ENCODE measurements around the gene AGXT.
A peak's percentile ranks its signal among the peaks of the same experiment; 100 is the strongest.
"Not testable (repeated sequence)": the region's sequence is repeated elsewhere in the genome, so short reads cannot be mapped to it uniquely, and the experiment has no call there.

Gene AGXT

DNA sequence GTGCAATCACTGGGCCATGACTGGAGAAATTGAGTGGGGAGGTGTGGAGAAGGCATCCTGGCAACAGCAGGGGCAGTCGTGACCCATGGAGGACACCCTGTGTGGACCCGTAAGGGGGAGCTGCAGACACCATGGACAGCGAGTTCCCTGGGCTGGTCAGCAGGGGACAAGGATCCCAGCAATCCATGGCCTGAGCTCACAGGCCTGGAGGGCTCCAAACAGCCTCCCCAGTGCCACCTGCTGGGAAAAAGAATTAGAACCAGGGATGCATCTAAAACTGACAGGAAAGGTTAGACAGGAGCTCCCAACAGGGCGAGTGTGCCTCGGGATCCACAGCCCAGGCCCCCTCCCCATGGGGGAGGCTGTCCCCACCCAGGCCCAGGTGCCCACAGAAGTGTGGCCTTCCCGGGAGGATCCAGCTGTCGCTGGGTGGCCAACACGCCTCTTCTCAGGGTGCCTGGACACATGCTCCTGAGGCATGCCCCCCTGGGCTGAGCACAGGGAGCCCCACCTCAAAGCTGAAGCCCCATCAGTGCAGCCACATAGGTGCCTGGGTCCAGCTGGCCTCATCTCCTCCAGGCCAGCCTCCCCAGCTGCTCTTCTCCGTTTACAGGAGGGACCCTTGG is 28.1 kb upstream of the AGXT start:
- no peak for DNase-seq

GRCh38 chr2:240846309-240846708 is 22.3 kb upstream of the AGXT start:
- DNase-seq, result not testable (repeated sequence)

DNA sequence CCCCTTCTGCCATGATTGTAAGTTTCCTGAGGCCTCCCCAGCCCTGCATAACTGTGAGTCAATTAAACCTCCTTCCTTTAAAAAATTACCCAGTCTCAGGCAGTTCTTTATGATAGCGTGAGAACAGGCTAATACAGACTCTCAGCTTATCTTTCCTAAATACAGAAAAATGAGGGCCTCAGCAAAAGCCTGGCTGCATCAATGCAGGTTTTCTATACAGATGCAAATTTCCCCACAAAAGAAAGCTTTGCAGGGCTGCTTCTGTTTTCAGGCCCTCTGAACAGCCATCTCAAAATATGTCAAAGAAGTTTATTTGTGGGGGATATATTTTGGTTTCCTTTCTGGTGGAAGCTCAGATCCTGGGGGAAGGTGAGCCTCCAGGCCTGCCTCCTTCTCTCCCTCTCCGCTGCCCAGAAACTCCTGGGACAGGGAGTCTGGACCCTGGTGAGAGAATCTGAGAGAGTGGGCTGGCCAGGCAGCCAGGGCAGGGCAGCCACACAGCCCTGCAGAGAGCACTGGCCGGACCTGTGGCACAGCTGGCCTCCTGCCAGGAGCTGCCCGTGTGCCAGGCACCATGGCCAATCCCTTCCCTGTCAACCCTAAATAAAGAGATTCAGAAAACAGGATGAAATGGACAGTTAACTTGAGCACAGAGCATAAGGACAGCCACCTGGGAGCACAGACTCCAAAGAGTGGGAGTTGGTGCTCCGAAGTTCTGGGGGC is 21.6 kb upstream of the AGXT start:
- DNase-seq, result no peak

DNA sequence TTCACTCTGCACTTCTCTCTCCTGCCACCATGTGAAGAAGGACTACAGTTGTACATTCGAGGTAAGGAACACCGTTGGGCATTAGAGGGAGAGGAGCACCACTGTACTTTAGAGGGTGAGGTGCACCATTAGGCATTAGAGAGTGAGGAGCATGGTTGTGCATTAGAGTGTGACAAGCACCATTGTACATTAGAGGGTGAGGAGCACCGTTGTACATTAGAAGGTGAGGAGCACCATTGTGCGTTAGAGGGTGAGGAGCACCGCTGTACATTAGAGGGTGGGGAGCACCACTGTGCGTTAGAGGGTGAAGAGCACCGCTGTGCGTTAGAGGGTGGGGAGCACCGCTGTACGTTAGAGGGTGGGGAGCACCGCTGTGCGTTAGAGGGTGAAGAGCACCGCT is 20.8 kb upstream of the AGXT start:
- no peak for DNase-seq

GRCh38 chr2:240848900-240849680 is 19.5 kb upstream of the AGXT start:
- DNase-seq, result no peak

DNA sequence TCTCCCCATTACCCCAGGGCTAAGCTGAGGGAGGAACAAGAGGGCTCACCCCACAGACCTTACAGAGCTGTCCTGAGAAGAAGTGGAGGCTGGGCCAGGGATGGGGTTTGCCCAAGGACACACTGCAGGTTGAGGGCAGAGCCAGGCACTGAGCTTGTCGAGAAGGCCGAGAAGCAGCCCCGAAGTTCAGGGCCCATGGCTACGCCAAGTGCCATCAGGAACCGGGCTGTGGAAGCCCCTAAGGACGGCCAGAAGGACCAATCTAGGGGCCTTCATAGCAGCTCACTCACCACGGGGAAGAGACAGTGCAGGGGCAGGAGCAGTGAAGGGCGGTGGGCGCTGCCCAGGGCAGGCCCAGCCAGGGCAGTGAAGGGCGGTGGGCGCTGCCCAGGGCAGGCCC is 18.6 kb upstream of the AGXT start:
- no peak for DNase-seq

DNA sequence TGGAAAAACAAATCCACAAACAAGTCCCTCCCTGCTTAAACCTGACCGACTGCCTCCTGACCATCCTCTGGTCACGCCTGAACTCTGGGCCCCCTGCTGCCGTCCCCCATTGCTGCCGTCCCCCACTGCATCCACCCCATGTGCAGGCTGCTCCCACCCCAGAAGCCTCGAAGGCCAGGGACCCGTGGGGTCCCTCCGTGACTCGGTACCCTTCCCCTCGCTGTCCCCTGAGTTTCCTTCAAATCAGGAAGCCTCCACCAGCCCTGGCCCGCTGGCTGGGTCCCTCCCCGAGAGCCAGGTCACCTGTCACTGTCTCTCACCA is 17.9 kb upstream of the AGXT start:
- DNase-seq, result no peak

DNA sequence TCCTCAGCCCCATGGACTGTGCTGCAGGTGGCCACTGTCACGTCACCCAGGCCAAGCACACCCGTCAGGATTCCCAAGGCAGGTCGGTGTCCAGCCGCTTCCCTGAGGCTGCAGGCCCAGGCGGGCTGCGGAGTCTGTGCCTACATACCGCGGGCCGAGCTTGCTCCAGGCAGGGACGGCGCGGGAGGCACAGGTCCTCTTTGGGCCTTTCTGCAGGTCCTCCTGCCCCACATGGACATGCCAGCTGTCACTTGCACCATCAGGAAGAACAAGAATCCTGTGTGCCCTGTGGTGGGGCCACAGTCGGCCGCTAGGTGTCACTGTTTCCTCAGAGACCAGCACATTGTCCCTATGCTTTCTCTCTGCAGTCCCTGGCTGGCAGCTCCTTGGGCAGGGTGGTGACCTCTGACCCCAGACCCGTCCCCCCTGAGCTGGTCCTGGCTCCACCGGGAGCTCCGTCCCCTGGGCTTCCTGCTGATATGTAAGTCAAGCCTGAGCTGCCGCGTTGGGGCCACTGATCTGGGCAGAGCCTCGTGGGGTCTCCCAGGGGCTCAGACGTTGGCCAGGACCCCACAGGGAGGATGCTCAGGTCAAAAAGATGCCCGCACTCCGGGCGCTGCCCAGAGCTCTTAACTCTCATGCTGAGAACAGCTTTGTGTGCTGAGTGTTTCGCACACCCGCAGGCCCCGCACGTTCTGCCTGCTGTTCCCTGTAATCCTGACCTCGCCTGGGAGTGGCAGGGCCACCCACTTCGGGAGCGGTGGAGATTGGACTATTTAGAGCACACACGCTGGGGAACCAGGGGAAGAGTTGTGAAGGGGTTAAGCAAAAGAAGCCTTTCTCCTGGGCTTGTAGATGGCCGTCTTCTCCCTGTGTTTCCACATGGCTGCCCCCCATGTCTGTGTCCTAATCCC is 17.3 kb upstream of the AGXT start:
- peak; percentile 82 for DNase-seq

DNA sequence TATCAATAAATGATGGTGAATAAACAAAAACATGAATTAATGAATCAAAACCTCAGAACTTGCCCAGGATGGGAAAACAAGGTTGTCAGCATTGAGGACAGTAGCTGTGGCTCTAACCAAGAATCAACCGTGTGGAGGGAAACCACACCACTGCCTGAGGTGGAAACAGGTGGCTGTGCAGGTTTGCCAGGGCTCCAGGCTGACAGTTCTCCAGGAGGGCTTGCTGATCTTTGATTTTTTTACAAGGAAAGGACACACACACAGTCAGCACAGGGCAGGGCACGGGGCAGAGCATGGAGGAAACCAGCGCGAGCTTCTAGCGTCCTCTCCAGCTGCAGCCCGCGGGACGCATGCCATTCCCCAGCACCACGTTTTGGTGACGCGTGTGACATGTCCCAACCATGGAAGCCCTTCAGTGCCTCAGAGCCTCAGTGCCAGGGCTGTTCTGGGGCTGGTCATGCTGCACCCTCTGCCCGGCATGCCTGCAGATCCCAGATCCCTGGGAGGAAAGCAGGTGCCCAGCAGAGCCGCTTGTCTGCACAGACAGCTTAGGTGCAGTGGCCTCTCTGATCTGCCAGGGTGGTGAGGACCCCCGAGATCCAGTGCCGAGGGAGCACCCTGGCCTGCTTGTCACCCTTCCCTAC is 15.8 kb upstream of the AGXT start:
- DNase-seq, result no peak

DNA sequence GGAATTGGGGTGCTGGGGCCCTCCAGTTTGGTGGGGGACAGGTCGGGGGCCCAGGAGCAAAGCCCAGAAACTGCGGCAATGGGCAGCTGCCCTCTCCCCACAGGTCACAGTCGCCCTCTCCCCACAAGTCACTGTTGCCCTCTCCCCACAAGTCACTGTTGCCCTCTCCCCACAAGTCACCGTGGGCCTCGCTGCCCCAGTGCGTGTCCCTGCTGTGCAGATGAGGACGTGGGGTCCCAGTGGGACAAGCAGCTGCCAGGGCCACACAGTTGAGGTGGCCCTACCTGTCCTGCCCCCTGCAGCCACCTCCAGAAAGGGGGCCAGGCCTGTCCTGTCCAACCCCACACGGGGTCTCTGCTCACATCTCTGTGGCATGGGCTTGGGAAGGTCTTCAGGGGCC is 13.0 kb upstream of the AGXT start:
- no peak for DNase-seq

DNA sequence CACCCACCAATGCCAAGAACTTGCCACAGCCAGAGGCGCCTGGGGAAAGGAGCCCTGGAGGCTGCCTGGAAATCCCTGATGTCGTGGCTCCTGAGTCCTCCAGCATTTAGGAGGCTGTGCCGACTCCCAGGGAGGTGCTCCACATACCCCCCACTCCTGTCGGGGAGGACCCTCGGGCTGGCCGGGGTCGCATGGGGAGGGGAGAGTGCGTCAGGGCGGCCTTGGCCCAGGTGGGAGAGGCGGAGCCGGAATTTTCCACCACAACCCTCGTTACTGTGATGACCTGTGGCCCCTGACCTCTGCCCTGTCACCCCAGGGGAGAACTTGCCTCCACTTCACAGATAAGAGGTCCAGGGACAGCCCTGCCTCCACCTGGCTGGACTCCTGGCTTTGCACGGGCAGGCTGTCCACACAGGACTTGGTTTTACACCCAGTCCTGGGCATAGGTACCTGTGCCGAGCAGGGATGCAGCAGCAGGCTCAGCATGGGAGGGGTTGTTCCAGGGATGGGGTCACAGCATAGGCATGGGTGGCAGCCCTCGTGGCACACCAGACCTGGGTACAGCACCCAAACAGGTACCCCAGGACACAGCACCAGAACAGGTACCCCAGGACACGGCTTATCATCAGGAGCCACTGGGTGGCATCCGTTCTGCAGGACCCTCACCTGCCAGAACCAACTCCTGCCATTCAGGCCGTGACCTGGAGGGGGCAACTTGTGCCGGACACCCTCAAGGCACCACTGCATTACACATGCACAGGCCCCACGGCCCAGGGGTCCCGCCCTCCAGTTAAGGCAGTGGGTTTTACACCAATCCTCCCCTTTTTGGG is 12.3 kb upstream of the AGXT start:
- no peak for DNase-seq

DNA sequence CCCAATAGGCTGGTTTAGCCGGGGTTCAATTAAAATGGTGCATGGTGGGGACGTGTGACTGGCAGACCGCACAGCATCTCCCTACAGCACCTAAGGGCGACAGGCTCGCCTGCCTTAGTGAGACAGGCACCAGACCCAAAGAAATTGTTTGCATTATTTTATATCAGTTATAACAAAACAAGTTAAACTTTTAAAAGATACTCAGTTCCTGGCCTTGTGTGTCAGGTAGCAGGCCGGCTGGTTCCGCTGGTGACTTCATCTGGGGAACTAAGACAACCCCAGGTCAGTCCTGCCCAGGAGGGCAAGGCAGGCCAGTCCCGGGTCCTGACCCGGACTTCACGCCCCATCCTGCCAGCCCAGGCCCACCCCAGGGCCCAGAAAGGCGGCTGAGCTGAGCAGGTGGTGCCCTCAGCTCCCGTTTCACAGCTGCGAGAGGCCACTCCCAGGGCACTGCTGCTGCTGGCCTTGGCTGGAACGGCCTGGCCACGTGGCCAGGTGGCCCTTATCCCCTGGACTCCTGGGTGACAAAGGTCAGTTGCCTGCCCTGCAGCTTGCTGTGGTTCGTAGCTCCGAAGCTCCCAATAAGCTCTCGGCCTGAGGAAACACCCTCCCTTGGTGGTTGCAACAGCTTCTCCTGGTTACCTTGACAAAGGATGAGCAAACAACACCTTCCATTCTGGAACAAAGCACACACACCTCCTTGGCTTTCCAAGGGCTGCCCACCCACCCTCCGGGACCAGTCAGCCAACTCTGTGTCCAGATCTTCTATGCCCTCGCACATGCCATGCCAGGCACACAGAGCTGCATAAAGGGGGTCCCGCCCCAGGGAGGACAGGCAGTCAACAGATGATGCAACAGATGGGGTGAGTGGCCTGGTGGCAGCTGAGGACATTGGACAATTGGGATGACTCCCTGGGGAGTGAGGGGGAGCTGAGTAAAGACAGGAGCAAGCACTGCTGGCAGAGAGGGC is 11.3 kb upstream of the AGXT start:
- DNase-seq, result no peak

GRCh38 chr2:240858321-240858720 is 10.3 kb upstream of the AGXT start:
- no peak for DNase-seq

- no peak for DNase-seq
Observed at GRCh38 chr2:240858871-240859270, 9.8 kb upstream of the AGXT start.

DNA sequence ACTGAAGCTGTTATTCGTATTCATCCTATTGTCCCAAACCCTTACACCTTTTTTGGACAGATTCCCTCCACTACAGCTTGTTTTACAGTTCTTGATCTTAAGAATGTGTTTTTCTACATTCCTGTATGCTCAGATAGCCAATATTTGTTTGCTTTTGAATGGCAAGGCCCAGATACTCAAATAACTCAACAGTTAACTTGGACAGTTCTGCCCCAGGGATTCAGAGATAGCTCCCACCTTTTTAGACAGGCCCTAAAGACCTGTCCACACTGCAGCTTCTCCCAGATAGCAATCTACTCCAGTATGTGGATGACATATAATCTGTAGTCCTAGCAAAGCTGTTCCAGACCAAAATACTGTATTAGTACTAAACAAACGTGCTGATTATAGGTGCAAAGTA is 7.1 kb upstream of the AGXT start:
- no peak for DNase-seq

GRCh38 chr2:240864475-240864874 is 4.1 kb upstream of the AGXT start:
- DNase-seq, result no peak

- no peak for DNase-seq
Observed at GRCh38 chr2:240865391-240865790, 3.2 kb upstream of the AGXT start.

DNA sequence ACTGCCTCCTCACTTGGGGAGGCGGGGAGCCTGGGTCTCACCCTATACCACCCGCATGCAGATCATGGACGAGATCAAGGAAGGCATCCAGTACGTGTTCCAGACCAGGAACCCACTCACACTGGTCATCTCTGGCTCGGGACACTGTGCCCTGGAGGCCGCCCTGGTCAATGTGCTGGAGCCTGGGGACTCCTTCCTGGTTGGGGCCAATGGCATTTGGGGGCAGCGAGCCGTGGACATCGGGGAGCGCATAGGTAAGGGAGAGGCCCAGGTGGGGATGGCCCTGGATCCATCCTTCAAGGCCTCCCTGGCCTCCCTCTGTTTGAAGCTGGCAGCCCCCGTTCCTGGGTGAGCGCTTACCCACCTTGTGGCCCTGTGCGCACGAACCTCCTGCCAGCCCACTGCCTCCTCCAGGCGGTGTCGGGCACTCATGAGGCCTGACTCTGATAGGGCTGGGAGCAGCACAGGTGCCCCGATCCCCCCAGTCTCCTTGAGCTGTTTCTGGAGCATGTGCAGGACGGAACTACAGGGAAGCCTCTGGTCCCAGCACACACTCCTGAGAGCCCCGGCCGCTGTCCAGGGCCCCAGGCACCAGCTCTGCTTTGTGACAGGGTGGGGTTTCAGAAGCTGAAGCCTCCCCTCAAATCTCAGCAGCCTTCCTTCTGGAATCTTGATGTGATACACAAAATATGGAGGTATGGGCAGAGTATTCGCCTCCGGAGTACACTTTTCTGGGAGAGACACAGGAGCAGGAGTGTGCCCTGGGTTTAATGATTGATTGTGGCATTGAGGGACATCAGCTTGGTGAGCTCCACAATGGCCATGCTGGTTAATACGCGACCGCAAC is 708 bp downstream of the AGXT start:
- DNase-seq, result no peak
